Measurements from ENCODE around the gene SCP2. TPM values are rescaled to one million over a fixed set of nuclear protein-coding genes. Genes with fewer than 3 reads are reported as not detected.

SCP2 gene
- total RNA-seq, 5 donors from 2014 or later (not counting 1 experiment from before 2014, with no cell fraction given): 46.5 to 63.9 (median 51.8) TPM

DNA sequence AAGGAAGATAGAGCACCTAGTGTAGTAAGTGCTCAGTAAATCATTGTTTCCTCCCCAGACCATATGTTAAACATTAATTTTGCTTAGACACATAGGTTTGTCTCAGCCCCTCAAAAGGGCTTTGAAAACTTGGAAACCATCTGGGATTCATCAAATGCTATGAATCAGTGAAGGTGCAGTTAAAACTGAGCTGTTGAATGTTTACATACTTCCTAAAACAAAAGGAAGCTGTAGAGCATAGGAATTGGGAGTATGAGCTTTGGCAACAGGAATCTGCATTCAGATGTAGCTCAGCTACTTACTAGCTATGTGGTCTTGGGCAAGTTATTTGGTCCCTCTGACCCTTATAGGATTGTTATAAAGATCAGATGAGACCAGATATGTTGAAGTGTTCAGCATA, 116.2 kb downstream of the SCP2 start:
- DNase-seq (no peak), ATAC-seq (replicated peaks in 1 of 4) (no peak)
- Mint-ChIP-seq H3K4me3 (no peak overlapping the region), H3K36me3 (peaks cover 48% of the 10 kb centered on the region), H3K27ac (no peak overlapping the region), H3K9me3 (no peaks in the 10 kb centered on the region), H3K4me1 (peaks cover 0 to 1% (median 0%) of the 10 kb centered on the region in 3 donors), H3K27me3 (no peaks in the 10 kb centered on the region)
- H3K36me3 ChIP-seq (ENCODE audit: control insufficient read depth in 2 of 2, extremely low read depth in 1 of 2, insufficient read depth in 1 of 2, low read length in 1 of 2): peaks cover 0 to 54% of the 10 kb centered on the region in 2 donors
- H3K27me3 ChIP-seq (replicated peaks in 1 of 2; ENCODE audit: control insufficient read depth in 2 of 2, extremely low read depth in 1 of 2, insufficient read depth in 2 of 2, low read length in 1 of 2): no peaks in the 10 kb centered on the region
- H3K4me1 ChIP-seq (ENCODE audit: control insufficient read depth in 1 of 2, extremely low read depth in 1 of 2, insufficient read depth in 2 of 2, low read length in 2 of 2): no peaks in the 10 kb centered on the region
- ChIA-PET CTCF (no interaction called here), POLR2A (no interaction called here)
- no peak overlapping the region for H3K27ac ChIP-seq (ENCODE audit: low read length)
- no peak overlapping the region for H3K4me3 ChIP-seq (ENCODE audit: control insufficient read depth in 1 of 2, extremely low read depth in 1 of 2, low read length in 1 of 2)
- H3K9me3 ChIP-seq: no peaks in the 10 kb centered on the region

DNA sequence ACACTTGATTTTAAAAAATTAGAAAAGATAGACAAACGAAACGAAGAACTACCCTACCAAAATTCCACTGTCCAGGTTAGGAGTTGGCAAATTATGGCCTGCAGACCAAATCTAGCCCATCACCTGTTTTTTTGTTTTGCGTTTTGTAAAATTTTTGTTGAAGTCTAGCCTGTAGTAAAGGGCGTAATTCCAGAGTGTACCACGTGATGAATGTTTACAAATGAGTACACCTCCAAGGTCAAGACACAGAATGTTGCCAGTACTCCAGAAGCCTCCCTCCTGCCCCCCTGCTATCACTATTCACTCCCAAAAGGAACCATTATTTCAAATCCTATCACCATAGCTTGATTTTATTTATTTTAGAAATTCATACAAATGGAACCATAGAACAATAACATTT, 117.8 kb downstream of the SCP2 start:
- Mint-ChIP-seq H3K4me1 (peaks cover 0 to 1% (median 0%) of the 10 kb centered on the region in 3 donors), H3K27me3 (no peaks in the 10 kb centered on the region), H3K36me3 (peaks cover 43% of the 10 kb centered on the region), H3K4me3 (no peak overlapping the region), H3K27ac (no peak overlapping the region), H3K9me3 (no peaks in the 10 kb centered on the region)
- Histone ChIP-seq H3K9me3 (no peaks in the 10 kb centered on the region), H3K27ac (ENCODE audit: low read length) (no peak overlapping the region), H3K4me1 (ENCODE audit: control insufficient read depth in 1 of 2, extremely low read depth in 1 of 2, insufficient read depth in 2 of 2, low read length in 2 of 2) (no peaks in the 10 kb centered on the region), H3K4me3 (ENCODE audit: control insufficient read depth in 1 of 2, extremely low read depth in 1 of 2, low read length in 1 of 2) (no peak overlapping the region), H3K36me3 (ENCODE audit: control insufficient read depth in 2 of 2, extremely low read depth in 1 of 2, insufficient read depth in 1 of 2, low read length in 1 of 2) (peaks cover 2 to 52% of the 10 kb centered on the region in 2 donors), H3K27me3 (replicated peaks in 1 of 2; ENCODE audit: control insufficient read depth in 2 of 2, extremely low read depth in 1 of 2, insufficient read depth in 2 of 2, low read length in 1 of 2) (no peaks in the 10 kb centered on the region)
- ATAC-seq (replicated peaks in 1 of 4) (no peak), DNase-seq (no peak)
- WGBS (ENCODE audit: insufficient coverage): 100% methylated on average over 2 of the region's 5 CpGs
- CTCF ChIA-PET: interaction anchor here in 1 of 2 donors (0.6 kb wide), 1 partner anchor 136 kb away, joined by 8 read pairs; no protein-coding TSS in a partner anchor
- POLR2A ChIA-PET: no interaction called here

DNA sequence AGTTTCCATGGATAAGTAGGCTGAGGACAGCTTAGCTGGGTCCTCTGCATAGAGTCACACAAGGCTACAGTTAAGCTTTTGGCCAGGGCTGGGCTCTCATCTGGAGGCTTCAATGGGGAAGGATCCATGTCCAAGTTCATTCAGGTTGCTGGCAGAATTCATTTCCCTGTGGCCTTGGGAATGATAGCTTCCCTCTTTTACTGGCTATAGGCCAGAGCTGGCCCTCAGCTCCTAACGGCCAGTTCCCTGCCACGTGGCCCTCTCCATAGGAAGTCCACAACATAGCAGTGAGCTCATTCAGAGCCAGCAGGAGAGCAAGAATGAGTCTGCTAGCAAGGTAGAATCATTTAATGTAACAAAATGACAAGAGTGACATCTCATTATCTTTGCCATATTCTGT, 119.9 kb downstream of the SCP2 start:
- WGBS (ENCODE audit: insufficient coverage): no CpG with 5 or more reads among the region's 2 CpGs

DNA sequence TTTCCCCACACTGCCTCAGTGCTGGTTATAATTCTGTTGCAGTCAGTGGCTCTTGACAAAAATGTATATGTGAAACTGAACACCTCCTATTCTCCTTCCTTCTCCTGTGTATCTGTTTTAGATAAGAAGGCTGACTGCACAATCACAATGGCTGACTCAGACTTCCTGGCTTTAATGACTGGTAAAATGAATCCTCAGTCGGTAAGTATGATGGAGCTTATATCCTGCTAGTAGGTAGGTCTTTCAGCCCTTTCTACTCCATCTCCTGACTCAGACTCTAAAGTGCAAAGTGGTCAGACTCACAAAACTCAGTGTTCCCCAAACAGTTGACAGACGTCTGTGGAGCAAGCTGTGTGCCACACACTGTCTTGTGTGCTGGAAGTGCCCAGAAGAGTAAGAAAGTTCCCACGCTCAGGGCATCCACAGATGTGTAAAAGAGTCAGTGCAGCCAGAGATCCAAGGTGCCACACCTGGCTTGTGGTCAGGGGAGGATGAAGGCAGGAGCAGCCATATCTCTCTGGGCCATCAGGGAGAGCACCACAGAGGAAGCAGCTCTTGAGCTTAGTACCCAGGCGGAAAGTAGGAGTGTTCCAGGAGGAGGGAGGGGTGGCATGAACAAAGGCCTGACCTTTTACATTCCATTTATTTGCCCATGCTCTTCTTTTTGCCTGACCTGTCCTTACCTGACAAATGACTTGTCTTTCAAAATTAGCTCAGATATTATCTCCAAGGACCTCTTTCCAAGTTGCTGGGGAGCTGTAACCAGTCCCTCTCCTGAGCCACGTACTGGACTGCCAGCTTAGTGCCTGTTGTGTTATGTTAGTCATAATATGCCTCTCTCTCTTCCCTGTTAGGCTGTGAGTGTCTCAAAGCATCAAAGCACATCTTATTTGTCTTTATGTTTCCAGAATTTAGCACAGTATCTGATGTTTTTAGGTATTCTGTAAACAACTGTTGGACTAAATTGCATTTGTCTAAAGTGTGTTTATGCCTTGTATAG, 121.0 kb downstream of the SCP2 start:
- ATAC-seq (replicated peaks in 1 of 4) (no peak), DNase-seq (no peak)
- 93% methylated on average over 2 of the region's 5 CpGs for WGBS (ENCODE audit: insufficient coverage)
- Histone ChIP-seq H3K9me3 (no peaks in the 10 kb centered on the region), H3K27me3 (replicated peaks in 1 of 2; ENCODE audit: control insufficient read depth in 2 of 2, extremely low read depth in 1 of 2, insufficient read depth in 2 of 2, low read length in 1 of 2) (no peaks in the 10 kb centered on the region), H3K27ac (ENCODE audit: low read length) (no peak overlapping the region), H3K4me1 (ENCODE audit: control insufficient read depth in 1 of 2, extremely low read depth in 1 of 2, insufficient read depth in 2 of 2, low read length in 2 of 2) (no peaks in the 10 kb centered on the region), H3K4me3 (ENCODE audit: control insufficient read depth in 1 of 2, extremely low read depth in 1 of 2, low read length in 1 of 2) (no peak overlapping the region), H3K36me3 (ENCODE audit: control insufficient read depth in 2 of 2, extremely low read depth in 1 of 2, insufficient read depth in 1 of 2, low read length in 1 of 2) (peaks cover 2 to 51% of the 10 kb centered on the region in 2 donors)
- CTCF ChIA-PET: no interaction called here
- Mint-ChIP-seq H3K4me1 (peaks cover 0 to 1% (median 0%) of the 10 kb centered on the region in 3 donors), H3K36me3 (peaks cover 50% of the 10 kb centered on the region), H3K4me3 (no peak overlapping the region), H3K27me3 (no peaks in the 10 kb centered on the region), H3K9me3 (no peaks in the 10 kb centered on the region), H3K27ac (no peak overlapping the region)
- POLR2A ChIA-PET: no interaction called here

More for the DNA sequence above, 119.9 kb downstream of the SCP2 start:
- no peak for ATAC-seq (replicated peaks in 1 of 4)
- peaks cover 2 to 52% of the 10 kb centered on the region in 2 donors for H3K36me3 ChIP-seq (ENCODE audit: control insufficient read depth in 2 of 2, extremely low read depth in 1 of 2, insufficient read depth in 1 of 2, low read length in 1 of 2)
- no peak overlapping the region for H3K27ac Mint-ChIP-seq
- CTCF ChIA-PET: no interaction called here
- H3K36me3 Mint-ChIP-seq: peaks cover 41% of the 10 kb centered on the region
- no peaks in the 10 kb centered on the region for H3K9me3 ChIP-seq
- H3K27me3 Mint-ChIP-seq: no peaks in the 10 kb centered on the region
- no peak overlapping the region for H3K27ac ChIP-seq (ENCODE audit: low read length)
- no peak for DNase-seq
- H3K4me1 Mint-ChIP-seq: peaks cover 0 to 1% (median 0%) of the 10 kb centered on the region in 3 donors
- H3K27me3 ChIP-seq (replicated peaks in 1 of 2; ENCODE audit: control insufficient read depth in 2 of 2, extremely low read depth in 1 of 2, insufficient read depth in 2 of 2, low read length in 1 of 2): no peaks in the 10 kb centered on the region
- H3K4me3 Mint-ChIP-seq: no peak overlapping the region
- POLR2A ChIA-PET: no interaction called here
- no peaks in the 10 kb centered on the region for H3K9me3 Mint-ChIP-seq
- no peak overlapping the region for H3K4me3 ChIP-seq (ENCODE audit: control insufficient read depth in 1 of 2, extremely low read depth in 1 of 2, low read length in 1 of 2)
- no peaks in the 10 kb centered on the region for H3K4me1 ChIP-seq (ENCODE audit: control insufficient read depth in 1 of 2, extremely low read depth in 1 of 2, insufficient read depth in 2 of 2, low read length in 2 of 2)

DNA sequence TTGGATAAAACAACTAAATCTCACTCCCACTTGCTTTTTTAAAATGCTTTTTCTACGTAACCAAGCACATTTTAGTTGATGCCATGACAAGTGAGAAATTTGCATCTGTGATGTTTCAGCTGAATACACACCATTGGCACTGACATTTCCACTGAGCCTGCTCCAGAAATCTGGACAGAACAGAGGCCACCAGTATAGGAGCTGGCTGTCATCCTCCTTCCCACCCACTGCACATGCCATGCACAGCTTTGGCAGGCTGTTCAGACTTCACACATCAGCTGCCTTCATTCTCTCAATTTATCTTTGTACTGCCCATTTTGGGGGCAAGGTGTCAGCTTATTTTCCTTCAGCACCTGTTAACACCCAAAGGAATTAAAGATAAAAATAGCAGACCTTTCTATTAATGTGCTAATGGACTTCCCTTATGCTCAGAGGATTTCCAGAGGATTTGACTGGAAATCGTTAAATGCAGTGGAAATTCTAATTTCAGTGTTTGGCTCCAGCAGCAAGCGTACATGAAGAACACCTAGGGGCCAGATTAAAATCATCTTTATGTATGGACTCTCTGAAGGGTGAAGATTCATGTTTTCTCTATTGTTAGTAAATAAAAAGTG, 122.0 kb downstream of the SCP2 start:
- Histone ChIP-seq H3K27me3 (replicated peaks in 1 of 2; ENCODE audit: control insufficient read depth in 2 of 2, extremely low read depth in 1 of 2, insufficient read depth in 2 of 2, low read length in 1 of 2) (no peaks in the 10 kb centered on the region), H3K36me3 (ENCODE audit: control insufficient read depth in 2 of 2, extremely low read depth in 1 of 2, insufficient read depth in 1 of 2, low read length in 1 of 2) (peaks cover 2 to 51% of the 10 kb centered on the region in 2 donors), H3K4me3 (ENCODE audit: control insufficient read depth in 1 of 2, extremely low read depth in 1 of 2, low read length in 1 of 2) (no peak overlapping the region), H3K4me1 (ENCODE audit: control insufficient read depth in 1 of 2, extremely low read depth in 1 of 2, insufficient read depth in 2 of 2, low read length in 2 of 2) (no peaks in the 10 kb centered on the region), H3K9me3 (no peaks in the 10 kb centered on the region), H3K27ac (ENCODE audit: low read length) (no peak overlapping the region)
- WGBS (ENCODE audit: insufficient coverage): 90% methylated on average over 2 of the region's 3 CpGs
- DNase-seq (no peak), ATAC-seq (replicated peaks in 1 of 4) (no peak)
- POLR2A ChIA-PET: no interaction called here
- CTCF ChIA-PET: no interaction called here
- H3K27ac Mint-ChIP-seq: no peak overlapping the region
- peaks cover 60% of the 10 kb centered on the region for H3K36me3 Mint-ChIP-seq
- no peaks in the 10 kb centered on the region for H3K27me3 Mint-ChIP-seq
- H3K9me3 Mint-ChIP-seq: no peaks in the 10 kb centered on the region
- H3K4me1 Mint-ChIP-seq: peaks cover 0 to 1% (median 0%) of the 10 kb centered on the region in 3 donors
- no peak overlapping the region for H3K4me3 Mint-ChIP-seq

DNA sequence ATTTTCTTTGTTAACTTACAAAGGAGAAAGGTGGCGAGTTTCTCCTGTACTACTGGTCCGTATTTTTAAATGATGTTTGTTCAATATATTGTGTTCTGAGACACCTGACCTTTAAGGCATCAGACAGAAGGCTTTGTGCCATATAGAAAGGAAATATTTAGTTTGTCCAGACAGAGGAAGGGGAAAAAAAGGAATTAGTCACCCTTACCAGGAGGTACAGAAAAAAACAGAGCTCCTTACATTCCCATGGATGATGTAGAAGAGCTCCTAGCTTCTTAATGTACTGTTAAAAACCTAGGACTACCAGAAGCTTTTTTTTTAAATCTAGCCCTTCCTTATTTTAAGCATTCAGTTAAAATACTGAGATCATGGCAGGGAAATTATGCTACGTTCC, 122.5 kb downstream of the SCP2 start:
- Mint-ChIP-seq H3K4me1 (peaks cover 0 to 1% (median 0%) of the 10 kb centered on the region in 3 donors), H3K27me3 (no peaks in the 10 kb centered on the region), H3K9me3 (no peaks in the 10 kb centered on the region), H3K27ac (no peak overlapping the region), H3K36me3 (peaks cover 65% of the 10 kb centered on the region), H3K4me3 (no peak overlapping the region)
- no peaks in the 10 kb centered on the region for H3K27me3 ChIP-seq (replicated peaks in 1 of 2; ENCODE audit: control insufficient read depth in 2 of 2, extremely low read depth in 1 of 2, insufficient read depth in 2 of 2, low read length in 1 of 2)
- DNase-seq: no peak
- POLR2A ChIA-PET: no interaction called here
- no peak overlapping the region for H3K4me3 ChIP-seq (ENCODE audit: control insufficient read depth in 1 of 2, extremely low read depth in 1 of 2, low read length in 1 of 2)
- peaks cover 2 to 51% of the 10 kb centered on the region in 2 donors for H3K36me3 ChIP-seq (ENCODE audit: control insufficient read depth in 2 of 2, extremely low read depth in 1 of 2, insufficient read depth in 1 of 2, low read length in 1 of 2)
- no peak for ATAC-seq (replicated peaks in 1 of 4)
- no peaks in the 10 kb centered on the region for H3K4me1 ChIP-seq (ENCODE audit: control insufficient read depth in 1 of 2, extremely low read depth in 1 of 2, insufficient read depth in 2 of 2, low read length in 2 of 2)
- no peak overlapping the region for H3K27ac ChIP-seq (ENCODE audit: low read length)
- H3K9me3 ChIP-seq: no peaks in the 10 kb centered on the region
- CTCF ChIA-PET: no interaction called here
- WGBS (ENCODE audit: insufficient coverage): no CpG with 5 or more reads among the region's 3 CpGs
